SK-N-SH (cell line): ENCODE measurements around the gene PRDM5. TPM values are rescaled to one million over a fixed set of nuclear protein-coding genes. Genes with fewer than 3 reads are reported as not detected.

Experiments
- CTCF ChIA-PET: fragments of 300-600, 350-600 bp; formaldehyde crosslinking; extraction: SDS; loops from one replicate; lab custom pipeline; 2021; lab: Yijun Ruan, JAX
- POLR2A ChIA-PET: fragments of 350-600 bp; sonication (Branson Sonifier 250); formaldehyde crosslinking; extraction: SDS; loops from one replicate; lab custom pipeline; 2020; ENCODE audit warnings: antibody characterized with exemption, inconsistent platforms; lab: Yijun Ruan, JAX
- DNase-seq: peaks from one replicate; pipeline ENCODE4 v3.0.0; 2012
- H2AFZ ChIP-seq: fragments of 200-600 bp; sonication (generic); 2 replicates; pipeline ENCODE4 v1.8.1; 2016; ENCODE audit warnings: antibody characterized with exemption, mild to moderate bottlenecking, low read depth
- H3F3A ChIP-seq: fragments of 200-600 bp; sonication (generic); replicated peaks from 2 replicates; pipeline ENCODE3; 2016; ENCODE audit warnings: antibody characterized with exemption, mild to moderate bottlenecking; ENCODE audit not compliant: insufficient read depth
- H3K27ac ChIP-seq, 2 experiments: fragments of 200-500 bp in 1 of 2; fragments of 200-600 bp in 1 of 2; sonication (Bioruptor generic) in 1 of 2; sonication (generic), shearing (Covaris generic) in 1 of 2; 2 replicates each; pipeline versions ENCODE4 v1.5.1 to v1.6.1; 2014 to 2016; ENCODE audit warnings: low read depth in 2 of 2, inconsistent platforms in 1 of 2, low read length in 1 of 2, mild to moderate bottlenecking in 1 of 2, mixed read lengths in 1 of 2
- H3K27me3 ChIP-seq: fragments of 200-600 bp; sonication (generic), shearing (Covaris generic); 2 replicates; pipeline ENCODE4 v1.6.1; 2016; ENCODE audit warnings: mixed run types; ENCODE audit not compliant: insufficient read depth
- H3K36me3 ChIP-seq, 2 experiments: fragments of 200-500 bp in 1 of 2; fragments of 200-600 bp in 1 of 2; sonication (Bioruptor generic) in 1 of 2; sonication (generic) in 1 of 2; replicated peaks in 1 of 2; 2 replicates each; pipeline versions ENCODE3 to v1.5.1; 2014 to 2016; ENCODE audit warnings: low read length in 1 of 2, mild to moderate bottlenecking in 1 of 2; ENCODE audit not compliant: insufficient read depth in 2 of 2, control insufficient read depth in 1 of 2
- H3K4me1 ChIP-seq, 2 experiments: fragments of 200-500 bp in 1 of 2; fragments of 200-600 bp in 1 of 2; sonication (Bioruptor generic) in 1 of 2; sonication (generic), shearing (Covaris generic) in 1 of 2; 2 replicates each; pipeline versions ENCODE4 v1.5.1 to v1.6.1; 2014 to 2016; ENCODE audit warnings: low read depth in 1 of 2, low read length in 1 of 2, mixed run types in 1 of 2; ENCODE audit not compliant: insufficient read depth in 2 of 2, control insufficient read depth in 1 of 2
- H3K4me2 ChIP-seq: fragments of 200-600 bp; sonication (generic), shearing (Covaris generic); 2 replicates; pipeline ENCODE4 v1.6.1; 2017; ENCODE audit warnings: mixed run types
- H3K4me3 ChIP-seq, 2 experiments: fragments of 200-500 bp in 1 of 2; fragments of 200-600 bp in 1 of 2; sonication (Bioruptor generic) in 1 of 2; sonication (generic), shearing (Covaris generic) in 1 of 2; 2 replicates each; pipeline versions ENCODE4 v1.5.1 to v1.8.1; 2014 to 2016; ENCODE audit warnings: low read depth in 2 of 2, inconsistent platforms in 1 of 2, low read length in 1 of 2, mild to moderate bottlenecking in 1 of 2, mixed read lengths in 1 of 2, moderate library complexity in 1 of 2
- H3K79me2 ChIP-seq: fragments of 200-600 bp; sonication (generic); 2 replicates; pipeline ENCODE4 v1.8.1; 2017; ENCODE audit warnings: mild to moderate bottlenecking; ENCODE audit not compliant: insufficient read depth
- H3K9ac ChIP-seq: fragments of 200-600 bp; sonication (generic); 2 replicates; pipeline ENCODE4 v1.6.1; 2017; ENCODE audit warnings: mixed run types
- H3K9me2 ChIP-seq: fragments of 200-600 bp; sonication (generic); 2 replicates; pipeline ENCODE4 v1.6.1; 2017; ENCODE audit warnings: mixed run types
- H3K9me3 ChIP-seq: fragments of 200-600 bp; sonication (generic); 2 replicates; pipeline ENCODE4 v1.6.1; 2017; ENCODE audit warnings: mixed run types, mild to moderate bottlenecking, moderate library complexity
- H4K20me1 ChIP-seq: fragments of 200-600 bp; sonication (generic); 2 replicates; pipeline ENCODE4 v1.6.1; 2017; ENCODE audit warnings: mild to moderate bottlenecking, mixed run types; ENCODE audit not compliant: insufficient read depth
- CHD2 ChIP-seq: fragments of 150-350 bp; IDR thresholded peaks from 2 replicates; pipeline ENCODE4 v1.6.1; 2018; ENCODE audit warnings: low read length; ENCODE audit not compliant: partially characterized antibody
- ELF1 ChIP-seq: IDR thresholded peaks from 2 replicates; pipeline ENCODE4 v1.4.0; 2012
- EP300 ChIP-seq, 2 experiments: IDR thresholded peaks; 2 replicates each; pipeline versions ENCODE4 v1.4.0 to v1.6.1; 2012; ENCODE audit warnings: borderline replicate concordance in 1 of 2, low read depth in 1 of 2, low read length in 1 of 2
- EZH2phosphoT487 ChIP-seq: fragments of 200-600 bp; sonication (generic); IDR thresholded peaks from 2 replicates; pipeline ENCODE4 v1.6.1; 2017; ENCODE audit warnings: low read depth, mixed run types, mild to moderate bottlenecking, antibody characterized with exemption, moderate library complexity, borderline replicate concordance
- FOXJ3 ChIP-seq: sonication (generic); formaldehyde crosslinking; IDR thresholded peaks from 2 replicates; pipeline ENCODE4 v1.5.1; 2020; ENCODE audit warnings: mild to moderate bottlenecking, missing genetic modification reagents
- GABPA ChIP-seq: IDR thresholded peaks from 2 replicates; pipeline ENCODE4 v1.4.0; 2012; ENCODE audit warnings: low read depth, mild to moderate bottlenecking
- JUND ChIP-seq: IDR thresholded peaks from 2 replicates; pipeline ENCODE4 v1.4.0; 2012
- MEF2A ChIP-seq: IDR thresholded peaks from 2 replicates; pipeline ENCODE4 v1.4.0; 2012; ENCODE audit warnings: low read depth, borderline replicate concordance
- NFIC ChIP-seq: IDR thresholded peaks from 2 replicates; pipeline ENCODE4 v1.4.0; 2012; ENCODE audit warnings: borderline replicate concordance
- NRF1 ChIP-seq: IDR thresholded peaks from 2 replicates; pipeline ENCODE4 v1.6.1; 2012; ENCODE audit warnings: low read depth, mild to moderate bottlenecking, low read length
- RAD21 ChIP-seq: IDR thresholded peaks from 2 replicates; pipeline ENCODE4 v1.6.1; 2012; ENCODE audit warnings: mild to moderate bottlenecking, low read length
- RCOR1 ChIP-seq: fragments of 150-350 bp; IDR thresholded peaks from 2 replicates; pipeline ENCODE4 v1.6.1; 2017; ENCODE audit warnings: antibody characterized with exemption, low read length
- RXRA ChIP-seq: IDR thresholded peaks from 2 replicates; pipeline ENCODE4 v1.4.0; 2012; ENCODE audit warnings: low read depth, mild to moderate bottlenecking, borderline replicate concordance
- TCF12 ChIP-seq: IDR thresholded peaks from 2 replicates; pipeline ENCODE4 v1.4.0; 2012
- TEAD4 ChIP-seq: IDR thresholded peaks from 2 replicates; pipeline ENCODE4 v1.4.0; 2012; ENCODE audit warnings: mild to moderate bottlenecking, borderline replicate concordance; ENCODE audit not compliant: insufficient read depth
- YY1 ChIP-seq: IDR thresholded peaks from 2 replicates; pipeline ENCODE4 v1.4.0; 2012; ENCODE audit warnings: low read depth, mild to moderate bottlenecking
- WGBS: methylation state at CpG from one replicate; pipeline ENCODE4 v1.1.6; 2017; ENCODE audit warnings: low lambda C conversion rate; 5-methylcytosine and 5-hydroxymethylcytosine counted together
- polyA plus RNA-seq, 3 experiments: library from polyadenylated mRNA; depleted of rRNA; stranded (reverse); fragments of >200 nt; gene quantifications; 2 replicates each; pipeline ENCODE4 v1.2.3, GENCODE V29; 2012
- TF ChIP-seq, protein P1 (sequence below): IDR thresholded peaks from 2 replicates; pipeline ENCODE4 v1.4.0; 2012; ENCODE audit warnings: low read depth, borderline replicate concordance
- TF ChIP-seq, protein P2 (sequence below): fragments of 150-350 bp; IDR thresholded peaks from 2 replicates; pipeline ENCODE4 v1.6.1; 2016; ENCODE audit warnings: mild to moderate bottlenecking, low read depth, low read length
- TF ChIP-seq, protein P3 (sequence below): IDR thresholded peaks from 2 replicates; pipeline ENCODE4 v1.4.0; 2012; ENCODE audit warnings: low read depth
- TF ChIP-seq, protein P4 (sequence below): IDR thresholded peaks from 2 replicates; pipeline ENCODE4 v1.4.0; 2012; ENCODE audit warnings: low read depth, borderline replicate concordance

The PRDM5 gene
- polyA plus RNA-seq, 1 of the 3 experiments (the other 2 are of a cell fraction) = 3.8 TPM

DNA sequence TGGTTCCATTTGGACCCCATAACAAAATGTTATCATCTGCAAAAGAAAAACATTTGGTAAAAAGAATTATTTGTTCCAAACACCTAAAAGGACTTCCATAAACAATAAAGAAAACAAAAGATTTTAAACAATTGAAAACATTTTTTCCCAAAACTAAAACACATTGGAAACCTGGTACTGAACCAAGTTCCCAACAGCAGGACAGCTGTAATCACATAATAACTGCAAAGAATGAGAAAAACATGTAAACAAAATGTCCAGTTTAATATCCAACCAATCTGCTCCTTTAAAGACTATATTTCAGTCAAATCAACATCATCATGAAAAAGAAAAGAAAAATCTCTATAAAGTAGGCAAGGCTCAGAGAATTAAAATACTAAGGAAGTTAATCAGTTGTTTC lies 36.3 kb downstream of the PRDM5 start:
- no peak overlapping the region for H3K4me3 ChIP-seq
- H3K27me3 ChIP-seq = no peaks in the 10 kb centered on the region
- no peaks in the 10 kb centered on the region for H3K79me2 ChIP-seq
- ChIA-PET POLR2A (no interaction called here), CTCF (interaction anchor here (1.4 kb wide), 1 partner anchor 12 kb away, joined by 4 read pairs; no protein-coding TSS in a partner anchor)
- no peaks in the 10 kb centered on the region for H3K4me1 ChIP-seq
- peaks cover 0 to 10% of the 10 kb centered on the region in 2 experiments for H3K36me3 ChIP-seq
- no peaks in the 10 kb centered on the region for H3K9me2 ChIP-seq
- H3F3A ChIP-seq = no peaks in the 10 kb centered on the region
- TF ChIP-seq FOXJ3 (no peak), RAD21 (no peak), JUND (no peak), EZH2phosphoT487 (no peak), RCOR1 (no peak), MEF2A (no peak), NFIC (no peak), NRF1 (no peak), YY1 (no peak), TEAD4 (no peak), RXRA (no peak), GABPA (no peak), TCF12 (no peak), EP300 (IDR thresholded peaks at IDR 0.05; ENCODE audit: borderline replicate concordance in 1 of 2, low read depth in 1 of 2, low read length in 1 of 2) (no peak)
- TF ChIP-seq, protein P1, sequence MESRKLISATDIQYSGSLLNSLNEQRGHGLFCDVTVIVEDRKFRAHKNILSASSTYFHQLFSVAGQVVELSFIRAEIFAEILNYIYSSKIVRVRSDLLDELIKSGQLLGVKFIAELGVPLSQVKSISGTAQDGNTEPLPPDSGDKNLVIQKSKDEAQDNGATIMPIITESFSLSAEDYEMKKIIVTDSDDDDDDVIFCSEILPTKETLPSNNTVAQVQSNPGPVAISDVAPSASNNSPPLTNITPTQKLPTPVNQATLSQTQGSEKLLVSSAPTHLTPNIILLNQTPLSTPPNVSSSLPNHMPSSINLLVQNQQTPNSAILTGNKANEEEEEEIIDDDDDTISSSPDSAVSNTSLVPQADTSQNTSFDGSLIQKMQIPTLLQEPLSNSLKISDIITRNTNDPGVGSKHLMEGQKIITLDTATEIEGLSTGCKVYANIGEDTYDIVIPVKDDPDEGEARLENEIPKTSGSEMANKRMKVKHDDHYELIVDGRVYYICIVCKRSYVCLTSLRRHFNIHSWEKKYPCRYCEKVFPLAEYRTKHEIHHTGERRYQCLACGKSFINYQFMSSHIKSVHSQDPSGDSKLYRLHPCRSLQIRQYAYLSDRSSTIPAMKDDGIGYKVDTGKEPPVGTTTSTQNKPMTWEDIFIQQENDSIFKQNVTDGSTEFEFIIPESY = no peak
- TF ChIP-seq, protein P2, sequence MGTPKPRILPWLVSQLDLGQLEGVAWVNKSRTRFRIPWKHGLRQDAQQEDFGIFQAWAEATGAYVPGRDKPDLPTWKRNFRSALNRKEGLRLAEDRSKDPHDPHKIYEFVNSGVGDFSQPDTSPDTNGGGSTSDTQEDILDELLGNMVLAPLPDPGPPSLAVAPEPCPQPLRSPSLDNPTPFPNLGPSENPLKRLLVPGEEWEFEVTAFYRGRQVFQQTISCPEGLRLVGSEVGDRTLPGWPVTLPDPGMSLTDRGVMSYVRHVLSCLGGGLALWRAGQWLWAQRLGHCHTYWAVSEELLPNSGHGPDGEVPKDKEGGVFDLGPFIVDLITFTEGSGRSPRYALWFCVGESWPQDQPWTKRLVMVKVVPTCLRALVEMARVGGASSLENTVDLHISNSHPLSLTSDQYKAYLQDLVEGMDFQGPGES = no peak
- H3K4me2 ChIP-seq = no peak overlapping the region
- H3K9ac ChIP-seq = no peak overlapping the region
- peaks cover 4% of the 10 kb centered on the region; the same call in 1 of the 2 replicates for H3K9me3 ChIP-seq
- no peak for DNase-seq
- H4K20me1 ChIP-seq = no peaks in the 10 kb centered on the region
- H3K27ac ChIP-seq = no peak overlapping the region
- H2AFZ ChIP-seq = no peak overlapping the region

DNA sequence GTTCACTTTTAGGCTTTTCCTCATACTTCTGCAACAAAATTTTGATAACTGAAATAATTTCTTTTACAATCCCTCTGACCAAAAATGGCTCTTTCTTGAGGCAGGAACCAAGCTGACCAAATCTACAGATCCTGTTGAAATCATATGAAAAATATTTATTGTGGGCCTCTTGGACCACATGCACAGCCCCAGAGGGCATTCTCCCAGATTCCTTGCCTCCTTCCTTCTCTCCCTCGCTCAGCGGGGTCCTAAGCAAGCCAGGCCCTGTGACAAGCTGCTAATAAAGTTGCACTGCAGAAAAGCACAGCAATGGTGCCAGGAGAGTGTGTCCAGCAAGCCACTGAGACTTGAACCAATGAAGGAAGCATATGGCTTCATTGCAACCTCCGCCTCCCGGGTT lies 40.7 kb downstream of the PRDM5 start:
- DNase-seq = no peak
- Histone ChIP-seq H3K4me1 (no peaks in the 10 kb centered on the region), H3K4me3 (no peak overlapping the region), H4K20me1 (no peaks in the 10 kb centered on the region), H3K36me3 (peaks cover 0 to 19% of the 10 kb centered on the region in 2 experiments), H3K79me2 (no peaks in the 10 kb centered on the region), H3K9me3 (peaks cover 9% of the 10 kb centered on the region; the same call in 1 of the 2 replicates), H3K9ac (no peak overlapping the region), H3K4me2 (no peak overlapping the region), H3K9me2 (0 out of 2 replicates have a peak, but pooled peaks cover 4% of the 10 kb centered on the region), H3K27ac (no peak overlapping the region), H3F3A (no peaks in the 10 kb centered on the region), H2AFZ (no peak overlapping the region), H3K27me3 (no peaks in the 10 kb centered on the region)
- WGBS = 96% methylated on average over 4 of the region's 4 CpGs
- TF ChIP-seq ELF1 = no peak
- no peak for TF ChIP-seq YY1
- no peak for TF ChIP-seq MEF2A
- TF ChIP-seq EP300 (IDR thresholded peaks at IDR 0.05; ENCODE audit: borderline replicate concordance in 1 of 2, low read depth in 1 of 2, low read length in 1 of 2) = no peak
- TF ChIP-seq, protein P3, sequence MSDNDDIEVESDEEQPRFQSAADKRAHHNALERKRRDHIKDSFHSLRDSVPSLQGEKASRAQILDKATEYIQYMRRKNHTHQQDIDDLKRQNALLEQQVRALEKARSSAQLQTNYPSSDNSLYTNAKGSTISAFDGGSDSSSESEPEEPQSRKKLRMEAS = no peak
- no peak for TF ChIP-seq GABPA
- TF ChIP-seq CHD2 = no peak
- TF ChIP-seq, protein P4, sequence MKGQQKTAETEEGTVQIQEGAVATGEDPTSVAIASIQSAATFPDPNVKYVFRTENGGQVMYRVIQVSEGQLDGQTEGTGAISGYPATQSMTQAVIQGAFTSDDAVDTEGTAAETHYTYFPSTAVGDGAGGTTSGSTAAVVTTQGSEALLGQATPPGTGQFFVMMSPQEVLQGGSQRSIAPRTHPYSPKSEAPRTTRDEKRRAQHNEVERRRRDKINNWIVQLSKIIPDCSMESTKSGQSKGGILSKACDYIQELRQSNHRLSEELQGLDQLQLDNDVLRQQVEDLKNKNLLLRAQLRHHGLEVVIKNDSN = no peak
- CTCF ChIA-PET = interaction anchor here (1.1 to 1.6 kb wide), 3 partner anchors 10 to 49 kb away, joined by 3 read pairs; no protein-coding TSS in a partner anchor
- POLR2A ChIA-PET = no interaction called here
